Measurements from ENCODE around the gene TSEN15.
"Not testable (repeated sequence)": the region's sequence is repeated elsewhere in the genome, so short reads cannot be mapped to it uniquely, and the experiment has no call there.

The TSEN15 gene

GRCh38 chr1:184056921-184057555 lies 5.5 kb downstream of the TSEN15 start:
- no peak for FAIRE-seq

GRCh38 chr1:184059887-184060286 lies 8.4 kb downstream of the TSEN15 start:
- FAIRE-seq, result no peak

- no peak for FAIRE-seq
Observed at GRCh38 chr1:184060316-184060715, 8.8 kb downstream of the TSEN15 start.

- FAIRE-seq, result no peak
Observed at GRCh38 chr1:184061396-184062003, 10.0 kb downstream of the TSEN15 start.

- no peak for FAIRE-seq
Observed at GRCh38 chr1:184062640-184063286, 11.2 kb downstream of the TSEN15 start.

GRCh38 chr1:184065559-184065958 lies 14.0 kb downstream of the TSEN15 start:
- FAIRE-seq, result no peak

- FAIRE-seq, result no peak
Observed at GRCh38 chr1:184068354-184068753, 16.8 kb downstream of the TSEN15 start.

- FAIRE-seq, result no peak
Observed at GRCh38 chr1:184069675-184070074, 18.1 kb downstream of the TSEN15 start.

GRCh38 chr1:184072376-184072775 lies 20.8 kb downstream of the TSEN15 start:
- peak; percentile 92 for FAIRE-seq

GRCh38 chr1:184074383-184074782 lies 22.9 kb downstream of the TSEN15 start:
- no peak for FAIRE-seq

- peak; percentile 90 for FAIRE-seq
Observed at GRCh38 chr1:184075055-184076029, 23.8 kb downstream of the TSEN15 start.

GRCh38 chr1:184078564-184079249 lies 27.2 kb downstream of the TSEN15 start:
- FAIRE-seq, result no peak

GRCh38 chr1:184080309-184080708 lies 28.8 kb downstream of the TSEN15 start:
- no peak for FAIRE-seq

- no peak for FAIRE-seq
Observed at GRCh38 chr1:184082541-184083415, 31.2 kb downstream of the TSEN15 start.

- no peak for FAIRE-seq
Observed at GRCh38 chr1:184085667-184086066, 34.1 kb downstream of the TSEN15 start.

- no peak for FAIRE-seq
Observed at GRCh38 chr1:184088037-184088436, 36.5 kb downstream of the TSEN15 start.

GRCh38 chr1:184093071-184093470 lies 41.5 kb downstream of the TSEN15 start:
- no peak for FAIRE-seq

GRCh38 chr1:184096005-184096404 lies 44.5 kb downstream of the TSEN15 start:
- FAIRE-seq, result no peak

- FAIRE-seq, result not testable (repeated sequence)
Observed at GRCh38 chr1:184096580-184096979, 45.0 kb downstream of the TSEN15 start.

- FAIRE-seq, result no peak
Observed at GRCh38 chr1:184101141-184101540, 49.6 kb downstream of the TSEN15 start.

- FAIRE-seq, result no peak
Observed at GRCh38 chr1:184101571-184101970, 50.0 kb downstream of the TSEN15 start.
